GM19351 (cell line): Measurements from ENCODE around the gene BRINP1.

ENCODE experiments used
- ATAC-seq: cut with Tn5 transposase; IDR thresholded peaks from one replicate; pipeline ENCODE4 v1.9.1; 2021; ENCODE audit warnings: mild to moderate bottlenecking, moderate library complexity; ENCODE audit not compliant: unreplicated experiment

Gene BRINP1

DNA sequence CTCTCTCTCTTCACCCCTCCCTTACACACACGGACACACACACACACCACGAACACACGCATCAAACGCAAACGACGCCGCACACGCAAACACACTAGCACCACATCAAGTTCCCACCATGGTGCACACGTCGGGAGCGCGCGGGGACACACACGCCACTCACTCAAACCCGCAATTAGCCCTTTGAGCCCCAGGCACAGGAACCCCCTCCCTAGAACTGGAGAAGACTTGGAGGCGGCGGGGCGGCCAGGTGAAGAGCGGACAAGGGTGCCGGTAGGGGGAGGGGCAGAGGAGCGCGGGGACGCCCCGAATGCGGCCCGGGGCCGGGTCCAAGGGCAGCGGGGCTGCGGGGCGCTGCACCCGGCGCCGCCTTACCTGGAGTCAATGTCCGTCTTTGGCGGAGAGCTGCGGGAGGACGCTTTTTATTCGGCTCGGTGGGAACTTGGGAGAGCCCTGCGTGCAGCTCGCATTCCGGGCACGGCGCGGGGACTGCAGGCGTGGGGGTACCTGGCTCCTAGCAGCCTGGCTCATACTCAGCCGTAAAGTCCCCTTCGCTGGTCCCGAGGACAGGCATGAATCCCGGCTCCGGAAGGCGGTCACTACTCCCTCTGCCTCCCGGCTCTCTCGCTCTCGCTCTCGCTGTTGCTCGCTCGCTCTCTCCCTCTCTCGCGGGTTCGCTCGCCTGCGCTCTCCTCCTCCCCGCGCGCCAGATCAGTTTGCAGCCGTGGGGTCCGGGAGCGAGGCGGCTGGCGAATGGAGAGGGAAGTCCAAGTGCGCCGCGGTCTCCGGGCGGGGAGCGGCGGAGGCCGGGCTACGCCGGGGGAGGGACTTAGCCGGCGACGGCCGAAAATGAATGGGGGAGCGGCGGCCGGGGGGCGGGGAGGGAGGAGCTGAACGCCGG is at the start of gene BRINP1:
Gene BRINP1 (minus strand): TSS at position 755 of the 901 bp plus-strand sequence. CDS start 56,080 bp downstream, outside the sequence.
- ATAC-seq: no peak

- no peak for ATAC-seq
These were observed 49.5 kb upstream of the BRINP1 start for GRCh38 chr9:119418721-119419120.

- ATAC-seq: no peak
These were observed 47.6 kb upstream of the BRINP1 start for GRCh38 chr9:119416793-119417192.

- ATAC-seq: no peak
These were observed 43.2 kb upstream of the BRINP1 start for GRCh38 chr9:119412399-119412798.

GRCh38 chr9:119409552-119409951 is 40.3 kb upstream of the BRINP1 start:
- ATAC-seq: no peak

GRCh38 chr9:119400606-119401005 is 31.4 kb upstream of the BRINP1 start:
- ATAC-seq: no peak

- ATAC-seq: no peak
These were observed 29.1 kb upstream of the BRINP1 start for GRCh38 chr9:119398350-119398749.

DNA sequence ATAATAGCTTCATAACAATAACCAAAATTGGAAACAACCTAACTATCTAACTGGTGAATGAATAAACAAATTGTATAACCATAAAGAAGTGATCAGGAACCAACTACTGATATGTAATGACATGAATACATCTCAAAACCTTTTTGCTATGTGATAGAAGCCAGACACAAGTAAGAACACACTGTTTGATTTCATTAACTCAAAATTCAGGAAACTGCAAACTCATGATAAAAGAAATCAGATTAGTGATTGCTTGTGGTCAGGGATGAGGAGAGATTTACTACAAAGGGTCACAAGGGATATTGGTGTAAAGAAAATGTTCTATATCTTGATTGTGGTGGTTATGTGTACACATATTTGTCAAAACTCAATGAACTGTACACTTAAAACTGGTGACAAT is 22.6 kb upstream of the BRINP1 start:
- ATAC-seq: no peak

- ATAC-seq: no peak
These were observed 6.7 kb upstream of the BRINP1 start for GRCh38 chr9:119375892-119376291.

GRCh38 chr9:119372951-119373350 is 3.7 kb upstream of the BRINP1 start:
- ATAC-seq: no peak

DNA sequence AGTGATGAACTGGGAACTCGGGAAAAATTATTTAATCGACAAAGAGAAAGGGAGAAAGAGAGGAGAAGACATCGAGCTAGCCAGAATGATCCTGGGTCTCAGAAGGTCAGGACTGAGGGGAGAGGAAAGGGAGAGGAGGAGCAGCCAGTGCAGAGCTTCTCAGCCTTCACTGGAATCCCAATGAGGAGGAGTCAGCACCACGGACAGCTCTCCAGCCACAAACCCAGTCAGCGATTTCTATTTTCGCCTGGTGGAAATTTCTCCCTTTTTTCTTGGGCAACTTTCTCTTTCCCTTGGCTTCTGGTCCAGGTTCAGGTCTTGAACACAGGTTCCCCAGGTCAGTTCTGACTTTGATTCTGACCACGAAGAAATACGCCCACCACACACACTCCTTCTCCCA is 1.6 kb upstream of the BRINP1 start:
- no peak for ATAC-seq

DNA sequence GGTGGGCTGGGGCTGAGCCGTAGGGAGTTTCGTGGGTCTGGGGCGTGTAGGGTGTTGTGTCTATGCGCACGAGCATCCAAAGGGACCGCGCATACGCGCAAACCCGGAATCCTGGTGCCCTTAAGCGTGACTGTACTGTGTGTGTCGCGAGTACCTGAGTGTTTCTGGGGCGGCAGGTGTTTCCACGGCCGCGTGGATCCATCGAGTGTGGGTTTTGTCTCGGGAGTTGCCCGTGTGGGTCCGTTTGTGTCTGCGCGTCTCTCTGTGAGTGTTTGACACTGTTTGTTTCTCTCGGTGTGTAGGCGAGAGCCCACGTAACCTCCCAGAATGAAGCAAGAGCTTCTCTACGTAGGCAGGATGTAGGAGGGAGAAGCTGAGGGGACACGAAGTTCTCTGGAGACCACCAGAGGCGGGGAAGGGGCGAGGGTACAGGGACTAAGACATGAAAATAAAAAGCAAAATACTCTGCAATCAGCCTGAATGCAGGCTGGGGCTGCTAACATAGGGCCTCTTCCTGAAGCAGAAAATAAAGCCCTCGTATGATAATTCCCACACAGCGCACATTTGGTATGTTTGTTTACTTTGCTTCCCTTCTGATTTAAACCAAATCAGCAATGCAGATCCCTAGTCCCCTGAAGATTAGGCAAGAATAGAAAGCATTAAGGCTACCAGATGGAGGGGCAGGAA is 588 bp upstream of the BRINP1 start:
- ATAC-seq: no peak

DNA sequence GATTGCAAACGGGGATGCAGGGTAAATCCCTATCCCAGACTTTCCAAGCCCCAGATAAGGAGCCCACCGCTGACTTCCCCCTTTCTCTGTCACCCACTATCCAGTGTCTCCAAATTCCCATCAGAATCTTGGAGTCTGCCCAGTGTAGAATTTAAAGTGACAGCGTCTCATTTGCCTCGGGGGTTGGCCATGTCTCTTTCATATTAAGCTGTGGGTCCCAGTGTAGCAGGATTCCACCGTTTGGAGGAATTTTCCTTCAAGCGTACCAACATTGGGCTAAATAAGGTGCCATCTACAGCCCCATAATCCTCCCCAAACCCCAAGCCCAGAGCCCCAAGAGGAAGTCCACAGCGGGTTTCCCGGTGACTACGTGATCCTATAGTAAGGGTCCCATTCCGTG is 1.1 kb downstream of the BRINP1 start:
- ATAC-seq: no peak

DNA sequence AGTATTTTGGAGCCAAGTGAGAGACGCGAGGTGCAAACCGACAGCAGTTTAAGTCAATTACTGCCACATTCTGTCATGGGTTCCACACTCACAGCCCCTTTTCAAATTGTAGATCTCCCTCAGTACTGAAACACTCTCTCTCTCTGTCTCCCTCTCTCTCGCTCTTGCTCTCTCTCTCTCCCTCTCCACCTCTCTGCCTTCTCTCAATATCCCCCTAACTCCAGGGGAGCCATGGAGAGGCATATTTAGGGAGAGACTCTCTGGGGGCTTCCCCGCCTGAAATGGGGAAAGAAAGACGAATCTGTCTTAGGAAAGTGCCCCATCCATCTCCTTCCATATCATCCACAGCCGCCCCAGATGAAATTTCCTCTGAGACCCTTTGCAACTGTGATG is 1.6 kb downstream of the BRINP1 start:
- no peak for ATAC-seq

DNA sequence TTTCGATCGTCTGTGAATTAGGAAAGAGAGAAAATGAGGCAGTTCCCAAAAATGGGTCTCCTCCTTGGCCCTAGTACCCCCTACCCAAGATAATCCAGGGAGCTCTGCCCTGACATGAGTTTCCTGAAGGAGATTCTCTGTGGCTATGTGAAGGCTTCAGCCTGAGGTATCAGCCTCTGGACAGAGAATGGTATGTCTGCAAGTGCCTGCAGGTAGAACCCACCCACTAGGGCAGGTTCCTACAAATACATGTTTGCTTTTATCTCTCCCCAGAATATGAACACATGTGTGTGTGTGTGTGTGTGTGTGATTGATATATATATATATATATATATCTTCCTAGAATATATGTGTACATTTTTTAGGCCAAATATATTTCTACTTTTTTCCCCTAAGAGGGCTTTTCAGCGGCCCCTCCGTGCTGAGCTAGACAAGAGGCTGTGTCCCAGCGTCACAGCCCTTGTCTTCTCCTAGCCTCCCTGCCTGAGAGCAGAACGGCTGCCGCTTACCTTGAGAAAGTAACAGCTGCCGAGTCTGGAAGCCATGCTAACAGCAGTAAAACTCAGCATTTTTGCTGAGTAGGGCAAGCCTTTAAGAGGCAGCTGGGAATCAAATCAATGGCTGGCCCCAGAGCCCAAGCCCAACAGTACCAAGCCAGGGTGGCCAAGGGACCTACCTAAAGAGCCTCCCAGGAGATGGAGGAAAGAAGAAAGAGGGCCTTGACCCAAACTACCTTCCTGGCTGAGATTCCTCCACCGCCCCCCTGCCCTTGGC is 2.1 kb downstream of the BRINP1 start:
- ATAC-seq: no peak

- ATAC-seq: no peak
These were observed 3.8 kb downstream of the BRINP1 start for GRCh38 chr9:119365291-119366027.

GRCh38 chr9:119360237-119360636 is 9.0 kb downstream of the BRINP1 start:
- ATAC-seq: no peak

- ATAC-seq: no peak
These were observed 11.7 kb downstream of the BRINP1 start for GRCh38 chr9:119357336-119358096.

GRCh38 chr9:119349351-119349825 is 19.8 kb downstream of the BRINP1 start:
- ATAC-seq: no peak
